Parathyroid adenoma (tissue), 2 donors: ENCODE measurements around the gene CTXN1.
A peak's percentile ranks its signal among the peaks of the same experiment; 100 is the strongest.

Experiments
- H2AFZ ChIP-seq: fragments of 300-600 bp; sonication (generic); one replicate; pipeline ENCODE4 v1.7.0; 2017; ENCODE audit warnings: antibody characterized with exemption, mild to moderate bottlenecking
- H3K27ac ChIP-seq: fragments of 300-600 bp; sonication (generic); one replicate; pipeline ENCODE4 v1.7.0; 2017
- H3K27me3 ChIP-seq: fragments of 300-600 bp; sonication (generic); one replicate; pipeline ENCODE4 v1.7.0; 2017; ENCODE audit warnings: low read length; ENCODE audit not compliant: control insufficient read depth, insufficient read depth
- H3K36me3 ChIP-seq: fragments of 300-600 bp; sonication (generic); one replicate; pipeline ENCODE4 v1.7.0; 2017; ENCODE audit warnings: low read length; ENCODE audit not compliant: control insufficient read depth, insufficient read depth
- H3K4me1 ChIP-seq: fragments of 300-600 bp; sonication (generic); one replicate; pipeline ENCODE4 v1.7.0; 2017; ENCODE audit warnings: control low read depth
- H3K4me2 ChIP-seq: fragments of 300-600 bp; sonication (generic); one replicate; pipeline ENCODE4 v1.7.0; 2017; ENCODE audit warnings: low read length
- H3K4me3 ChIP-seq: fragments of 300-600 bp; sonication (generic); one replicate; pipeline ENCODE4 v1.7.0; 2017; ENCODE audit warnings: low read depth, low read length
- H3K79me2 ChIP-seq: fragments of 300-600 bp; sonication (generic); one replicate; pipeline ENCODE4 v1.7.0; 2017; ENCODE audit warnings: control low read depth
- H3K9ac ChIP-seq: fragments of 300-600 bp; sonication (generic); one replicate; pipeline ENCODE4 v1.7.0; 2017; ENCODE audit warnings: mild to moderate bottlenecking
- H3K9me3 ChIP-seq: fragments of 300-600 bp; sonication (generic); one replicate; pipeline ENCODE4 v1.7.0; 2017; ENCODE audit warnings: low read length; ENCODE audit not compliant: control insufficient read depth
- CTCF ChIP-seq: fragments of 300-600 bp; sonication (generic); IDR thresholded peaks from one replicate; pipeline ENCODE4 v1.7.0; 2017; ENCODE audit warnings: antibody characterized with exemption, mild to moderate bottlenecking
- donor health status: primary hyperparathyroidism.

CTXN1 gene

GRCh38 chr19:7926021-7926726 lies at the start of gene CTXN1:
TSS of gene CTXN1 (minus strand) at chr19:7926135. CDS start at chr19:7925538, 597 bp downstream.
- H2AFZ ChIP-seq: peak within 1 kb of the TSS; percentile 38
- H3K79me2 ChIP-seq: no peaks in the 10 kb centered on the region
- no peaks in the 10 kb centered on the region for H3K27me3 ChIP-seq
- H3K9me3 ChIP-seq: no peaks in the 10 kb centered on the region
- H3K4me1 ChIP-seq: peaks cover 7% of the 10 kb centered on the region
- peak within 1 kb of the TSS; percentile 37 for H3K4me3 ChIP-seq
- H3K27ac ChIP-seq: no peak within 1 kb of the TSS
- TF ChIP-seq CTCF: no peak
- peak within 1 kb of the TSS; percentile 69 for H3K4me2 ChIP-seq
- H3K9ac ChIP-seq: no peak within 1 kb of the TSS
- H3K36me3 ChIP-seq: no peaks in the 10 kb centered on the region

GRCh38 chr19:7975037-7975436 lies 49.1 kb upstream of the CTXN1 start:
- Histone ChIP-seq H3K4me1 (peaks cover 8% of the 10 kb centered on the region), H3K4me3 (no peak overlapping the region), H2AFZ (no peak overlapping the region), H3K79me2 (peaks cover 41% of the 10 kb centered on the region), H3K9ac (no peak overlapping the region), H3K27ac (no peak overlapping the region), H3K36me3 (no peaks in the 10 kb centered on the region), H3K9me3 (no peaks in the 10 kb centered on the region), H3K27me3 (no peaks in the 10 kb centered on the region), H3K4me2 (no peak overlapping the region)
- no peak for TF ChIP-seq CTCF

GRCh38 chr19:7973883-7974282 lies 47.9 kb upstream of the CTXN1 start:
- Histone ChIP-seq H3K4me3 (no peak overlapping the region), H3K36me3 (no peaks in the 10 kb centered on the region), H3K9me3 (no peaks in the 10 kb centered on the region), H2AFZ (no peak overlapping the region), H3K27me3 (no peaks in the 10 kb centered on the region), H3K9ac (no peak overlapping the region), H3K4me2 (no peak overlapping the region), H3K27ac (no peak overlapping the region), H3K79me2 (peaks cover 36% of the 10 kb centered on the region), H3K4me1 (peaks cover 8% of the 10 kb centered on the region)
- no peak for TF ChIP-seq CTCF

GRCh38 chr19:7971553-7972520 lies 45.9 kb upstream of the CTXN1 start:
- no peak for TF ChIP-seq CTCF
- H3K9me3 ChIP-seq: no peaks in the 10 kb centered on the region
- peaks cover 8% of the 10 kb centered on the region for H3K4me1 ChIP-seq
- no peak overlapping the region for H3K27ac ChIP-seq
- H3K79me2 ChIP-seq: peaks cover 23% of the 10 kb centered on the region
- no peaks in the 10 kb centered on the region for H3K27me3 ChIP-seq
- H2AFZ ChIP-seq: no peak overlapping the region
- H3K4me3 ChIP-seq: no peak overlapping the region
- H3K9ac ChIP-seq: no peak overlapping the region
- no peaks in the 10 kb centered on the region for H3K36me3 ChIP-seq
- no peak overlapping the region for H3K4me2 ChIP-seq
